Skeletal muscle satellite cell (primary cell): Measurements from ENCODE around the gene MORC4.

Source experiments
- H3K27me3 ChIP-seq: 2 replicates; pipeline ENCODE4 v1.7.0; 2013; ENCODE audit warnings: low read length; ENCODE audit not compliant: control insufficient read depth, insufficient read depth
- H3K36me3 ChIP-seq: 2 replicates; pipeline ENCODE4 v1.7.0; 2013; ENCODE audit warnings: mild to moderate bottlenecking, control low read depth, low read length; ENCODE audit not compliant: insufficient read depth
- H3K4me1 ChIP-seq: 2 replicates; pipeline ENCODE4 v1.7.0; 2013; ENCODE audit warnings: low read length; ENCODE audit not compliant: control insufficient read depth, insufficient read depth
- H3K4me2 ChIP-seq: 2 replicates; pipeline ENCODE4 v1.7.0; 2013; ENCODE audit warnings: mild to moderate bottlenecking, low read length
- H3K4me3 ChIP-seq: 2 replicates; pipeline ENCODE4 v1.7.0; 2013; ENCODE audit warnings: low read length
- H3K9ac ChIP-seq: 2 replicates; pipeline ENCODE4 v1.7.0; 2013; ENCODE audit warnings: mild to moderate bottlenecking, low read depth, low read length, moderate library complexity
- H3K9me3 ChIP-seq: replicated peaks from 2 replicates; pipeline ENCODE4 v1.7.0; 2013; ENCODE audit warnings: mild to moderate bottlenecking, control low read depth, low read length

The MORC4 gene

DNA sequence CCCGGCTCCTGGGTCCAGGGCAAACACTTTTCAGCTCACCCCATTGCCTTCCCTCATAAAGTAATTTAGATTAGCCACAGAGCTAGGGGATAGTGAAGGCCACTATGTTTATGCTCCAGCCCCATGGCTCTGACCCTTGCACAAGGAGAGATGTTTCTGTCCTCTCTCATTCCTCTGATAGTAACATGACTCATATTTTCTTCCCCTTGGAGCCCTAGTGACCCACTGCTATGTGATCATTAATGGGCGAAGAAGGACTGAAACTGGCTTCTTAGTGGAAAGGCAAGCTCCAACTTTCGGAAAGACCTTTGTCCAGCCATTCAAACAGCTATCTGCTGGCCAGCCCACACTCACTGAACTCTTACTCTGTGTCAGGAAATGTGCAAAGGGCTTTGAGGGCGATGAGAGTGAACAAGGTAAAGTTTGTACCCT is 67.5 kb downstream of the MORC4 start:
- H3K4me3 ChIP-seq = no peak overlapping the region
- H3K9ac ChIP-seq = no peak overlapping the region
- peaks cover 6% of the 10 kb centered on the region for H3K27me3 ChIP-seq
- no peaks in the 10 kb centered on the region for H3K36me3 ChIP-seq
- no peak overlapping the region for H3K4me2 ChIP-seq
- H3K4me1 ChIP-seq = peaks cover 14% of the 10 kb centered on the region
- no peaks in the 10 kb centered on the region for H3K9me3 ChIP-seq

DNA sequence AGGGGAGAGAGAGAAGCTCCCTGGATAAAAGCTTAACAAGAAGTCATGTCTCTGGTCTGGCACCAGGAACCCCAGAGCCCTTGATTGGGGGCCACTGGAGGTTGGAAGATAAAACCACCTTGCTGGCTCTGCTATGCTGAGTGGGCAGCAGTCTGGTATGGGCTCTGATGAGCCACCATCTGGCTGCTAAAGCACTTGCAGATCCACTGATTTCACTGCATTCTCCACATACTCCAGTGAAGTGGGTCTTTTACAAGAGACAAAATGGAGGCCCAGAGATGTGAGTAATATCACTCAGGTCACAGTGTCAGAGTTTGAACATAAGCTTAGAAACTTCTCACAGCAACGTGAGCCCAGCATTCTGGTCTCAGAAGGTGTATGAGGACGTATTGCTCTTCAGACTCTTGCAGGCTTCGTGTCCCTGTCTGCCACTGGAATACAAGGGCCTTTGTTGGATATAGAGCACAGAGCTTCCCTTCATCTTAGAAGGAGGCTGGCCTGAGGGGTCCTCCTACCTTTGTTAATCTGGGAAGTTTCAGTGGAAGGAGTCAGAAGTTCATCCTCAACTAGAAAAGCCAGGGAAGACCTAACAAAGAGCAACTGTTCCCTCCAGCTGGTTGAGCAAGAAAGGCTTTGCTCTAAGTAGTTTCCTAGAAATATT is 68.1 kb downstream of the MORC4 start:
- Histone ChIP-seq H3K4me1 (peaks cover 14% of the 10 kb centered on the region), H3K36me3 (no peaks in the 10 kb centered on the region), H3K9me3 (no peaks in the 10 kb centered on the region), H3K4me2 (no peak overlapping the region), H3K4me3 (no peak overlapping the region), H3K9ac (no peak overlapping the region), H3K27me3 (peaks cover 6% of the 10 kb centered on the region)

DNA sequence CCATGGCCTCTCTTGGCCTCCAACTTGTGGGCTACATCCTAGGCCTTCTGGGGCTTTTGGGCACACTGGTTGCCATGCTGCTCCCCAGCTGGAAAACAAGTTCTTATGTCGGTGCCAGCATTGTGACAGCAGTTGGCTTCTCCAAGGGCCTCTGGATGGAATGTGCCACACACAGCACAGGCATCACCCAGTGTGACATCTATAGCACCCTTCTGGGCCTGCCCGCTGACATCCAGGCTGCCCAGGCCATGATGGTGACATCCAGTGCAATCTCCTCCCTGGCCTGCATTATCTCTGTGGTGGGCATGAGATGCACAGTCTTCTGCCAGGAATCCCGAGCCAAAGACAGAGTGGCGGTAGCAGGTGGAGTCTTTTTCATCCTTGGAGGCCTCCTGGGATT is 71.8 kb downstream of the MORC4 start:
- no peak overlapping the region for H3K4me3 ChIP-seq
- H3K27me3 ChIP-seq = peaks cover 9% of the 10 kb centered on the region

DNA sequence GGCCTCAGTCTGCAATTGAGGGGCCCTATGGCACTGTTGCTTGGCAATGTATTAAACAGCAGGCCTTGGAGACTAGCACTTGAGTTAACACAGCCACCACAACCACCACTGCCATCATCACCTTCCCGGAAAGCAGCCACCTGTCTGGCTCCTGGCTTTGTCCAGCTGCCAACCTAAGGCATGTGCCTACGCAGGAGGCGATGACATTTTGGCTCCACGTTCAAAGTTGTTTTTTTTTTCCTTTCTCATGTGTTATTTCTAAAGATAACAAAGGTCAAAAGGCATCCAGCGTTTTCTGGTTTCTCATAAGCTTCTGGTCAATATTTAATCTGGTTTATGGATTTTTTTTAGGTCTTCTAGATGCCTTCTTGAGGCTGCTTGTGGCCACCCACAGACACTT is 72.3 kb downstream of the MORC4 start:
- Histone ChIP-seq H3K9ac (no peak overlapping the region), H3K27me3 (peaks cover 6% of the 10 kb centered on the region), H3K4me1 (peaks cover 8% of the 10 kb centered on the region), H3K4me2 (no peak overlapping the region), H3K4me3 (no peak overlapping the region), H3K9me3 (no peaks in the 10 kb centered on the region), H3K36me3 (no peaks in the 10 kb centered on the region)

More for the DNA sequence above, 71.8 kb downstream of the MORC4 start:
- Histone ChIP-seq H3K9me3 (no peaks in the 10 kb centered on the region), H3K4me1 (peaks cover 13% of the 10 kb centered on the region), H3K4me2 (no peak overlapping the region), H3K9ac (no peak overlapping the region), H3K36me3 (no peaks in the 10 kb centered on the region)

- H3K4me1 ChIP-seq = peaks cover 2% of the 10 kb centered on the region
- no peak overlapping the region for H3K9ac ChIP-seq
- H3K9me3 ChIP-seq = no peaks in the 10 kb centered on the region
- no peak overlapping the region for H3K4me3 ChIP-seq
- no peak overlapping the region for H3K4me2 ChIP-seq
- H3K27me3 ChIP-seq = peaks cover 3% of the 10 kb centered on the region
- H3K36me3 ChIP-seq = no peaks in the 10 kb centered on the region
Measured at GRCh38 chrX:106927023-106927422, 73.0 kb downstream of the MORC4 start.

GRCh38 chrX:106921637-106922036 is 78.4 kb downstream of the MORC4 start:
- Histone ChIP-seq H3K4me1 (peaks cover 14% of the 10 kb centered on the region), H3K9me3 (no peaks in the 10 kb centered on the region), H3K27me3 (peaks cover 3% of the 10 kb centered on the region), H3K9ac (no peak overlapping the region), H3K4me3 (no peak overlapping the region), H3K4me2 (no peak overlapping the region), H3K36me3 (no peaks in the 10 kb centered on the region)

- H3K4me2 ChIP-seq = no peak within 1 kb of the TSS
Measured at GRCh38 chrX:106919932-106920452, 80.0 kb downstream of the MORC4 start, which contains the start of gene CLDN2. CLDN2 (plus strand) TSS chrX:106920402; CDS start chrX:106928229, 7,827 bp downstream.

GRCh38 chrX:106917830-106918500 is 82.0 kb downstream of the MORC4 start:
- H3K36me3 ChIP-seq = no peaks in the 10 kb centered on the region
- H3K9ac ChIP-seq = no peak overlapping the region
- no peaks in the 10 kb centered on the region for H3K27me3 ChIP-seq
- no peak overlapping the region for H3K4me3 ChIP-seq
- H3K9me3 ChIP-seq = no peaks in the 10 kb centered on the region
- H3K4me1 ChIP-seq = peaks cover 14% of the 10 kb centered on the region
- peak overlapping the region; percentile 23 for H3K4me2 ChIP-seq

More at GRCh38 chrX:106919932-106920452, 80.0 kb downstream of the MORC4 start, which contains the start of gene CLDN2:
- no peak within 1 kb of the TSS for H3K9ac ChIP-seq
- no peak within 1 kb of the TSS for H3K4me3 ChIP-seq
- H3K4me1 ChIP-seq = peaks cover 14% of the 10 kb centered on the region
- H3K27me3 ChIP-seq = peaks cover 3% of the 10 kb centered on the region
- no peaks in the 10 kb centered on the region for H3K9me3 ChIP-seq
- H3K36me3 ChIP-seq = no peaks in the 10 kb centered on the region

- Histone ChIP-seq H3K27me3 (peaks cover 16% of the 10 kb centered on the region), H3K36me3 (no peaks in the 10 kb centered on the region), H3K4me1 (peaks cover 12% of the 10 kb centered on the region), H3K9ac (no peak overlapping the region), H3K4me2 (no peak overlapping the region), H3K9me3 (no peaks in the 10 kb centered on the region), H3K4me3 (no peak overlapping the region)
Measured at GRCh38 chrX:106912864-106913263, 87.1 kb downstream of the MORC4 start.

- Histone ChIP-seq H3K4me3 (no peak overlapping the region), H3K36me3 (no peaks in the 10 kb centered on the region), H3K27me3 (peaks cover 18% of the 10 kb centered on the region)
Measured at GRCh38 chrX:106906361-106906760, 93.7 kb downstream of the MORC4 start.

DNA sequence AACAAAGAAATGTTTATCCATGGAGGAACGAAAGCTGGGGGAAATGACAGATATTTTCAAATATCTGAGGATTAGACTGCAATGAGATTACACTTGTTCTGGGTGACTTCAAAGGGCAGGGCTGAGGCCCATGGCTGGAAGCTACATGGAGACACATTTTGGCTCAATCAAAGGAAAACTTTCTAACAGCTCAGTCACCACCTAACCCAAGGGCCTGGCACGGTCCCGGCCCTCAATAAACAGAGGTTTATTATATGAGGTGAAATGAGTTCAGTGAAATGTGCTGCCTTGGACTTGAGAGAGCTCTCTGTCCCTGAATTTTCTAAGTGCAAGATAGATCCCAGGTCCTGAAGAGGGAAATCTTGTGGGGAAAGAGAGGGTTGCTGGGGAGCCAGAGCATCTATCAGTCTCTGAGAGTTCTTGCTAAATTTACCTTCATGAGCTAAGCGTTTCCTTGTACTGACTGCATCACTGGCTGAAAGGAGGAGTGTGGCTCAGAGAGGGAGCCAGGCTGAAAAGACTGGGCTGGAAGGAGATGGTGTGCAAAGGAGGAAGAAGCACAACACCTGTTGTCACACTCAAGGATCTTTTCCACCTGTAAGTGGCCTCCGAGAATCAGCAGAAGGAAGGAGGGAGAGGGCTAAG is 94.8 kb downstream of the MORC4 start:
- no peak overlapping the region for H3K4me3 ChIP-seq
- peaks cover 17% of the 10 kb centered on the region for H3K27me3 ChIP-seq
- H3K9ac ChIP-seq = no peak overlapping the region
- H3K36me3 ChIP-seq = no peaks in the 10 kb centered on the region
- H3K4me1 ChIP-seq = no peaks in the 10 kb centered on the region
- H3K4me2 ChIP-seq = no peak overlapping the region
- H3K9me3 ChIP-seq = no peaks in the 10 kb centered on the region

More at GRCh38 chrX:106906361-106906760, 93.7 kb downstream of the MORC4 start:
- Histone ChIP-seq H3K4me2 (no peak overlapping the region), H3K9ac (no peak overlapping the region), H3K9me3 (no peaks in the 10 kb centered on the region), H3K4me1 (no peaks in the 10 kb centered on the region)
